Renal pelvis (tissue), 12 donors: ENCODE data around the gene SLC49A3. TPM values are rescaled to one million over a fixed set of nuclear protein-coding genes. Genes with fewer than 3 reads are reported as not detected.
"Not testable (repeated sequence)": the region's sequence is repeated elsewhere in the genome, so short reads cannot be mapped to it uniquely, and the experiment has no call there.

Experiments
- DNase-seq: peaks from one replicate; pipeline ENCODE4 v3.0.0-alpha.2; 2013
- long read RNA-seq, 16 experiments: transcript quantifications; one replicate each; lab custom pipeline, GENCODE V29; 2026
- polyA plus RNA-seq, 3 donors: library from polyadenylated mRNA; unstranded; fragments of 120-200 nt; gene quantifications; one replicate each; pipeline ENCODE4 v1.2.1, GENCODE V29; 2013; ENCODE audit not compliant: insufficient read length in 3 of 3

The SLC49A3 gene
- polyA plus RNA-seq, result 1 to 10 TPM; 4.1 to 7.8 (median 7.4) TPM
- long read RNA-seq, donor 1, result 0 reads
- long read RNA-seq, donor 2, partial matches to known transcripts, result 0 of 1 reads
- long read RNA-seq, donor 2, other reads (novel, unspliced or antisense), result 0 of 1 reads
- long read RNA-seq, donor 3, result 0 reads
- long read RNA-seq, donor 4, partial matches to known transcripts, result 0 of 1 reads
- long read RNA-seq, donor 4, other reads (novel, unspliced or antisense), result 0 of 1 reads
- long read RNA-seq, donor 5, result 0 reads
- long read RNA-seq, donor 6, partial matches to known transcripts, result 0 of 1 reads
- long read RNA-seq, donor 6, other reads (novel, unspliced or antisense), result 0 of 1 reads
- long read RNA-seq, donor 7, result 0 reads
- long read RNA-seq, donor 8, result 0 reads
- long read RNA-seq, donor 9, result 0 reads
- long read RNA-seq, donor 10, result 0 reads
- long read RNA-seq, donor 11, result 0 reads
- long read RNA-seq, donor 12, partial matches to known transcripts, result 69 of 86 reads
- long read RNA-seq, donor 12, other reads (novel, unspliced or antisense), result 17 of 86 reads
- long read RNA-seq, donor 13, result 0 reads
- long read RNA-seq, donor 14, result 0 reads
- long read RNA-seq, donor 15, result 0 reads
- long read RNA-seq, donor 16, result 0 reads

- no peak for DNase-seq
These were observed at the start of gene SLC49A3 for GRCh38 chr4:688854-689681. Gene SLC49A3, minus strand, starts transcription at chr4:689151. Its CDS starts 24 bp downstream, at chr4:689127.

- DNase-seq, result not testable (repeated sequence)
These were observed 47.6 kb upstream of the SLC49A3 start for GRCh38 chr4:736561-736960.

- DNase-seq, result no peak
These were observed 46.6 kb upstream of the SLC49A3 start for GRCh38 chr4:735583-735982.

DNA sequence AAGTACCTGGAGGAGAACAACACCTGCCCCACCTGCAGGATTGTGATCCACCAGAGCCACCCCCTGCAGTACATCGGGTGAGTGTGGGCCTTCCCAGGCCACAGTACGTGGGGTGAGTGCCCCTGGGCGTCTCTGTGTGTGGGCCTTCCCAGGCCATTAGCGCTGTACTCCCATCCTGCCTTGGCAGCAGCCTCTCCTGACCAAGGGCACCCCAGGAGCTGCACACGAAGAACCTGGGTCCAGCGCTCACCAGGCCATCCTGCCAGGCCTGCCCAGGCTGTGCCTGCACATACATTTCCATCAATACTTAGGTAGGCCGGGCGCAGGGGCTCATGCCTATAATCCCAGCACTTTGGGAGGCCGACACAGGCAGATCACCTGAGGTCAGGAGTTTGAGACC lies 46.0 kb upstream of the SLC49A3 start:
- no peak for DNase-seq

- no peak for DNase-seq
These were observed 45.1 kb upstream of the SLC49A3 start for GRCh38 chr4:734075-734474.

GRCh38 chr4:733631-733980 lies 44.7 kb upstream of the SLC49A3 start:
- DNase-seq, result no peak

GRCh38 chr4:732911-733630 lies 44.1 kb upstream of the SLC49A3 start:
- DNase-seq, result no peak

DNA sequence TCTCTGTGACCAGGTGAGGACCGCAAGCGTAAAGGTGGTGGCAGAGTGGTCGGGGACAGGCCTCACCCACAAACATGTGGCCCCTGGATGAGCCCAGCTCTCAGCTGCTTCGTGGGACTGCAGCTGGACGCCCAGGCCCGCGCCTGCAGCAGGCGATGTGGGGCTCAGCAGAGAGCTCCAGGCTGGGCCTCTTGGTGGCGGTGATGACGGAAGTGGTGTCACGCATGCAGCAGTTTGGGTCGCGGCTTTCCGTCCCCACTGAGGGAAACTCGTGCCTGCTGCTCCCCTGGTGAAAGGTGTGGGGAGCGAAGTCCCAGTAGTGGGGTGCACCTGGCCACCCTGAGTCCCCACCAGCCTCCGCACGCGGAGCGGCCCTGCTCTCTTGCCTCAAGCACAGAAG lies 43.5 kb upstream of the SLC49A3 start:
- no peak for DNase-seq

DNA sequence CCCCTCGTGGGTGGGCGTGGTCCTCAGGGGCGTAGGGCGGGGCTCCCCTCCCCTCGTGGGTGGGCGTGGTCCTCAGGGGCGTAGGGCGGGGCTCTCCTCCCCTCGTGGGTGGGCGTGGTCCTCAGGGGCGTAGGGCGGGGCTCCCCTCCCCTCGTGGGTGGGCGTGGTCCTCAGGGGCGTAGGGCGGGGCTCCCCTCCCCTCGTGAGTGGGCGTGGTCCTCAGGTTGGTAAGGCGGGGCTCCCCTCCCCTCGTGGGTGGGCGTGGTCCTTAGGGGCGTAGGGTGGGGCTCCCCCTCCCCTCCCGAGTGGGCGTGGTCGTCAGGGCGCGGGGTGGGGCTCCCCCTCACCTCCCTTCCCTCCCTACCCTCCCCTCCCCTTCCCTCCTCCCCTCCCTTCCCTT lies 43.0 kb upstream of the SLC49A3 start:
- not testable (repeated sequence) for DNase-seq

DNA sequence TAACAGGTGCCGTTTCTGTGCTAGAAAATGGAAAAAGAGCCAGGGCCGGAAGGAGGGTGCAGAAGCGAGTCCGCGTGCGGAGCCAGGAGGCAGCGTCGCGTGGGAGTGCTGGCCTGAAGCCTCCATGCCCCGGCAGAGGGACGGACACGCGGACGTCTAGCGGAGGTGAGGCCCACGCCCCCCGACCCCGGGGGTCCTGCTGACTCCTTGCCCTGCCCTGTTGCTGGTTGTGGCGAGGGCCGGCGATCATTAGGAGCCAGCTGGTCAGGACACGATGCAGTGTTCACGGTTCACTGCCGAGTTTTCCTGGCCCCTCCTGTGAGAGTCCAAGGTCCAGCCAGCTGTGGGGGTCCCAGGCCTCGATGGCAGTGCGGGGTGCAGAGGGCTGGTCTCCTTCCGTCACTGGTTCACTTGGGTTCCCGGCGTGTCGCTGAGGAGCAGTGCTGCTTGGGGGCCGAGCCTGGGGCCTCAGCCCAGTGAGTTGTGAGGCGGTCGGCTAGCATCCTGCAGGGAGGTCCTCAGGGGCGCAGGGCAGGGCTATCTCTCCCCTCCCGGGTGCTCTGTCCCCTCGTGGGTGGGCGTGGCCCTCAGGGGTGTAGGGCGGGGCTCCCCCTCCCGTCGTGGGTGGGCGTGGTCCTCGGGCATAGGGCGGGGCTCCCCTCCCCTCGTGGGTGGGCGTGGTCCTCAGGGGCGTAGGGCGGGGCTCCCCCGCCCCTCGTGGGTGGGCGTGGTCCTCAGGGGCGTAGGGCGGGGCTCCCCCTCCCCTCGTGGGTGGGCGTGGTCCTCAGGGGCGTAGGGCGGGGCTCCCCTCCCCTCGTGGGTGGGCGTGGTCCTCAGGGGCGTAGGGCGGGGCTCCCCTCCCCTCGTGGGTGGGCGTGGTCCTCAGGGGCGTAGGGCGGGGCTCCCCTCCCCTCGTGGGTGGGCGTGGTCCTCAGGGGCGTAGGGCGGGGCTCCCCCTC lies 42.3 kb upstream of the SLC49A3 start:
- not testable (repeated sequence) for DNase-seq

- DNase-seq, result no peak
These were observed 41.6 kb upstream of the SLC49A3 start for GRCh38 chr4:730511-730910.

- no peak for DNase-seq
These were observed 40.7 kb upstream of the SLC49A3 start for GRCh38 chr4:729336-730315.

DNA sequence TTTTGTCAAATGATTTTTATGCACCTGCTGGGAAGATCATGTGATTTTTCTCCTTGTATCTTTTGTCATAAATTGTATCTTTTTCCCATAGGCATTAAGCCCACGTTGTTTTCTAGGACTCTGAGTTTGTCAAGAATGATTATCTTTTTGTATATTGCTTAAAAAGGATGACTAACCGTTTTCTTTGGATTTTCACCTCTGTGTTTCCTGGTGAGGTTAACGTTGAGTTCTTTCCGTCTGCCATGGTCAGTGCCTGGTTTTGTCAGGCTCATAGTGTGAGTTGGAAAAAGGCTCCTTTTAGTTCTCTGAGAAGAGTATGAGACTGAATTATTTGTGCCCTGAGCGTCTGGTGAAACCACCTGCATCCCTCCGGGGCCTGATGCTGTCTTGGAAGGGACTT lies 38.6 kb upstream of the SLC49A3 start:
- DNase-seq, result no peak

DNA sequence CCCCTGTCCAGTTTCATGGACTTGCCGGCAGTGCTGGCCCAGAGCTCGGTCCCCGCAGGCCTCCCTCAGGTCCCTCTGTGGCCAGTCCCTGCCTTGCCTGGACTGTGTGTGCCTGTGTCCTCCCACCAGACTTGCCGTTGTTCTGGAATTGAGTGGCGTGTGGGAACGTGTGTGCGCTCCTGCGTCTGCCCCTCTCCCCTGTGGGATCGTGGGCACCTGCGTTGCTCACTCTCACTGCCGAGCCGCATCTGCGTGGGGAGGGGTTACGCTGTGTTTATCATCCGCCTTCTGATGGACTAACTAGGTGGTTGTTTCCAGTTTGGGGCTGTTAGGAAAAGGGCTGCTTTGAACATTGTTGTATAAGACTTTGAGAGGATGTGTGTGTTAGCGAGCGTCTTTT lies 37.9 kb upstream of the SLC49A3 start:
- DNase-seq, result no peak

DNA sequence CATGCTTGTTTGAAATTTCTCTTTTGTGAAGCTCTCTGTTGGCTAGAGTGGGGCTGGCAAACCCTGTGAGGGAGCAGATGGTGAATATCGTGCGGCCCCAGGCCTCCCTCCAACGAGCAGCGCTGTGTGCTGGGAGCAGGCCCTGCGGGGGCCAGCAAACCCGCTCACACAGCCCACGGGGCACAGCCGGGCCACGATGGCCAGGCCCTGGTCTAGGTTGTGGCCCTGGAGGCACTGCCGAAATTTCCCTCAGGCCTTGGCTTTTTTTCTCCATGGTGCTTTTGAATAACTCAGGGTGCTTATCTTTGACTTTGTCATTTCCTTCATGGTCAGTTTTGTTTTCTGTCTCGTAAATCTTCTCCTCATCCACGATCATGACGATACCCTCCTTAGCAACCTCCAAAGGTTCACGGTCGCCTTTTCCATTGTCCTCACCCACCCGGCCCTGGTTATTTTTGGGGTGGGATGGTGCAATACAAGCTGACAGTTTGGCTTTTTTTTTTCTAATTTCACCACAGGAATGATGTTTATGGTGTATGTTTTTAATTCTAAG lies 37.4 kb upstream of the SLC49A3 start:
- no peak for DNase-seq

- DNase-seq, result no peak
These were observed 36.7 kb upstream of the SLC49A3 start for GRCh38 chr4:725391-726234.

- DNase-seq, result no peak
These were observed 35.0 kb upstream of the SLC49A3 start for GRCh38 chr4:723751-724530.
